A549 (cell line): ENCODE results near the gene SP4.

Source experiments
- ELK1 ChIP-seq: fragments of 150-350 bp; IDR thresholded peaks from 2 replicates; pipeline ENCODE4 v1.6.1; 2014; ENCODE audit warnings: low read depth, mild to moderate bottlenecking, low read length
- EP300 ChIP-seq, 2 experiments: fragments of >200 bp; sonication (Bioruptor Twin); formaldehyde crosslinking; IDR thresholded peaks; 2 replicates in 1 of 2; 3 replicates in 1 of 2; pipeline ENCODE4 v1.6.1; 2016 to 2017
- JUNB ChIP-seq: fragments of >200 bp; sonication (Bioruptor Twin); formaldehyde crosslinking; IDR thresholded peaks from 2 replicates; pipeline ENCODE4 v1.6.1; 2016
- POLR2A ChIP-seq: IDR thresholded peaks from 2 replicates; pipeline ENCODE4 v1.6.1; 2012; ENCODE audit warnings: mild to moderate bottlenecking, low read length
- RFX5 ChIP-seq: fragments of 450-650 bp; IDR thresholded peaks from 2 replicates; pipeline ENCODE4 v1.7.1; 2014; ENCODE audit warnings: antibody characterized with exemption, mild to moderate bottlenecking, moderate library complexity

- TF ChIP-seq ELK1 (no peak), EP300 (IDR thresholded peaks at IDR 0.05) (no peak), POLR2A (no peak), JUNB (no peak), RFX5 (no peak)
Measured at GRCh38 chr7:21547501-21547900, 119.6 kb downstream of the SP4 start.
